GM19468 (cell line): ENCODE results near the gene HSPA1L.
A peak's percentile ranks its signal among the peaks of the same experiment; 100 is the strongest.
"Not testable (repeated sequence)": the region's sequence is repeated elsewhere in the genome, so short reads cannot be mapped to it uniquely, and the experiment has no call there.

Experiments
- ATAC-seq: cut with Tn5 transposase; IDR thresholded peaks from one replicate; pipeline ENCODE4 v1.9.1; 2021; ENCODE audit warnings: mild to moderate bottlenecking, moderate library complexity, moderate number of reproducible peaks; ENCODE audit not compliant: unreplicated experiment; ENCODE audit errors: extremely low read depth

HSPA1L gene

DNA sequence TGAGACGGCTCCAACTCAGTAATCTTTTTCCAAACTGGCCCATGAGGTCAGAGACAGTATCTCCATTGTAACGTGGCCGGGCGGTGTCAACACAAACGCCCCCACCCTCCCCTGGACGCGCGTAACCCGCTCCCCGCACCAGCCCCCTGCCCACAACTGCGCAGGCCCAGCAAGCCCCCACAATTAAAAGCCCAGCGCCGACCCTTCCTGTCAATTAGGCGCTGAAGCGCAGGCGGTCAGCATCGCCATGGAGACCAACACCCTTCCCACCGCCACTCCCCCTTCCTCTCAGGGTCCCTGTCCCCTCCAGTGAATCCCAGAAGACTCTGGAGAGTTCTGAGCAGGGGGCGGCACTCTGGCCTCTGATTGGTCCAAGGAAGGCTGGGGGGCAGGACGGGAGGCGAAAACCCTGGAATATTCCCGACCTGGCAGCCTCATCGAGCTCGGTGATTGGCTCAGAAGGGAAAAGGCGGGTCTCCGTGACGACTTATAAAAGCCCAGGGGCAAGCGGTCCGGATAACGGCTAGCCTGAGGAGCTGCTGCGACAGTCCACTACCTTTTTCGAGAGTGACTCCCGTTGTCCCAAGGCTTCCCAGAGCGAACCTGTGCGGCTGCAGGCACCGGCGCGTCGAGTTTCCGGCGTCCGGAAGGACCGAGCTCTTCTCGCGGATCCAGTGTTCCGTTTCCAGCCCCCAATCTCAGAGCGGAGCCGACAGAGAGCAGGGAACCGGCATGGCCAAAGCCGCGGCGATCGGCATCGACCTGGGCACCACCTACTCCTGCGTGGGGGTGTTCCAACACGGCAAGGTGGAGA lies at the start of gene HSPA1L, which contains the start of gene HSPA1A:
Gene HSPA1L, minus strand, starts transcription at position 259 of the 814 bp plus-strand sequence. CDS start 3,311 bp downstream, outside the sequence.
Gene HSPA1A, plus strand, starts transcription at position 519 of the 814 bp plus-strand sequence. Its CDS starts 214 bp downstream, at position 733.
- ATAC-seq, result no peak

DNA sequence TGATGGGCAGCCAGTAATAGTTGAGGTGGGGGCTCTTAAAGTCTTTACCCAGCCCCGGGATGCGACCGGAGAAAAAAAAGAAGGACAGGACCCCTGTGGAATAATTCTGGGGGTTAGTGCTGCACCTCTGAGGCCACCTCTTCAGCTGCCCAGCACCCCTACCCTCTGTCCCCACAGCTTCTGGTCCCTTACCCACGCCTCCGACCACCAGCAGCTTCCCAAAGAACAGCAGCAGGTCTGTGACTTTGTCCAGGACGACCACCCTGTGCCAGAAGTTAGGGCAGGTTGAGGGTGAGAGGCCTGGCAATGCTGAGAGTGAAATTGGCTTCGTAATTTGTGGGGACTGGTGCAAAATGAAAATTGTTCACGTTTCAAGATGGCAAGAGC lies 49.7 kb upstream of the HSPA1L start:
- ATAC-seq, result no peak

DNA sequence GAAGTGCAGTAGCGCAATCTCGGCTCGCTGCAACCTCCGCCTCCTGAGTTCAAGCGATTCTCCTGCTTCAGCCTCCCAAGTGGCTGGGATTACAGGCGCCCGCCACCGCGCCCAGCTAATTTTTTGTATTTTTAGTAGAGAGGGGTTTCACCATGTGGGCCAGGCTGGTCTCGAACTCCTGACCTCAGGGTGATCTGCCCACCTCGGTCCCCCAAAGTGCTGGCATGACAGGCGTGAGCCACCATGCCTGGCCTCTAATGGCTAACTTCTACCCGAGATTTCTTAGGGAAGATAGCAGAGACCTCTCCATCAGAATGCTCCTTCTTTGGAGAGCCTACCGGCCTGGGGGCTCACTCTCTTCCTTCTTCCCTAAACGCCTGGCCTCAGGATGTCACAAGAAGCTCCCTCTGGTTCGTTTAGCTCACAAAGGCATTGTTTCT lies 49.1 kb upstream of the HSPA1L start:
- ATAC-seq, result not testable (repeated sequence)

DNA sequence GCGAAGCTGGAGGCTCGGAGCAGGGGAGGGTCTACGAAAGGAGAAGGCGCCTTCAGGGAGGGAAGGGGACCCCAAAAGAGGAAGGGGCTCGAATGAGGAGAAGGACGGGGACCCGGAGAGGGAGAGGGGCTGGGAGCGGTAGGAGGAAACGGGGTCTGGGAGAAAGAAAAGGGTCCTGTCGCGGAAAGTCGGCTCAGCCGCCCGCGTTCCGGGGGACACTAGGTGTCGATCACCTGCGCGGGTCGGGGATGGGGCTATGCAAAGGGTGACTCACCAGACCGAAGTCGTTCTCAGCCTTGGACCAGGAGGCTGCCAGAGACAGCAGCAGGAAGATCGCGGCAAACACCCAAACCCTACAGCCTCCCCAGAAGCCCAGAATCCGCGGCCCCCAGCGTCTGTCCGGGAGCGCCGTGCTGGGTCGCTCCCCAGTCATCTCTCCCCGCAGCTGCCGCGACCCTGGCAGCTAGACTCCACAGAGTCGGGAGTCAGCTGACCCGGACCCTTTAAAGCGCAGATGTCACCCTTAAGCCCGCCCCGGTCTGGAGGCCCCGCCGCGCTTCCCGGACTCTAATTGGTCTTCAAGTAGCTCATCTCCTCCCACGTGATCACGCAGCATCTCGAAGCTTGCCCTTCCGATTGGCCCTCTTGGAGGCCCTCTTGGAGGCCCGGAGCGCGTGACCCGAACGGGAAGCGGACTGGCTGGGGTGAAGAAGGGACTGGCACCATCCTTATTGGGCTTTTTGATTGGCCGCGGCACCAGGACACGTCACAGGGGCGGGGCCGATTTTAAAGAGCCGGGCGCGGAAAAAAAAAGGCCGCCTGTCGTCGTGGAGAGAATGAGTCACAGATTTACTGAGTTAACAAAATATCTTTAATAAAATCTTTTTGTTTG lies 47.5 kb upstream of the HSPA1L start, which contains the start of gene NEU1:
Gene NEU1, minus strand, starts transcription at position 478 of the 892 bp plus-strand sequence. Its CDS starts 45 bp downstream, at position 433.
- peak; percentile 89 for ATAC-seq

DNA sequence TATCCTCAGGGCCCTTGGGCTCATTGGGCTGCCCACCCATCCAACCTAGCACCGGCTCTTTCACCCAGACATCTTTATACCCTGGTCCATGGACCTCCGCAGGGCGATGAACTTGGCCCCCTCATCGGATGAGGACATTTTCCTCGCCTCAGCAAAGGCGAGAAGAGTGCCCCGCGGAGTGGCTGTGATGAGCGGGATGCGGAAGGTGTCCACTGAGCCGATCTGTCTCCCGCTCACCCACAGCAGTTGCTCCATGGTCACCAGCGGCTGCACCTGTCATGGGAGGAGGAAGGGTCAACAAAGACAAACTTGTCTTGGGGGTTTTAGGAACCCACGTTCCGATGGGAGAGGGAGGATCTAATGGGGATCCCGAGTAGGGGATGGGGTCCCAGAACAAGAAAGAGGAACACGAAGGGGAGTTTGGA lies 46.8 kb upstream of the HSPA1L start:
- ATAC-seq, result no peak

DNA sequence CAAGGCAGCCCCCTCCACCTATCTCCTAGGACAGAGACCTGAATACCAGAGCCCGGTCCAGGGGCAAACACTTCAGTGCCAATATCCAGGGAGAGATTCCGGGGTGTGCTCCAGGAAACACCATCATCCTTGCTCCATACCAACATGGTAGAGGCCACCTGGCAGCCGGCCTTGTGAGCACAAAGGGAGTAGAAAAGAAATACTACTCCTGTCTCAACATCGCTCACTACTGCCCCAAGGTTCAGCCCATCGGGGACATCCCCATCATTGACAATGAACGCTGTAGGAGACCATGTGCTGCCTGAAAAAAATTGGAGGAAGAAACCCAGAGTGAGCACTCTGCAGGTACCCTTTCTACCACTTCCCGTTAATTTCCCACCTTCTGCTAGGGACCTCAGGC lies 46.1 kb upstream of the HSPA1L start:
- ATAC-seq, result no peak

DNA sequence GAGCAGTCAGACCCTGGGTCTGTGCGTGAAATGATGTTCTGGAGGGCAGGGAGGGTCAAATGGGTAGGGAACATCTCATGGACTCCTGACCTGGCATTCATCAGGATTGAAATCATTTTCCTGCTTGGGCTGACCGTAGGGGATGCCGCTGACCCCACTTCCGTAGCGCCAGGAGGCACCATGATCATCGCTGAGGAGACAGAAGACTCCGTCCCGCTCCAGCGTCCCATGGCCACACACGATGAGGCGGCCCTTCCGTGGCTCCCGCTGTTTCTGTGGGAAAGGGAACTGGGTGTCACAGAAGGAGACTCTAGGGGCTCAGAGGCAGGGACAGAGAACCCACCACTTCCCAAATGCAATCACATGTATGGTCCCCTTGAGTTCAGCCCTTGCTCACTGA lies 45.3 kb upstream of the HSPA1L start:
- ATAC-seq, result no peak

DNA sequence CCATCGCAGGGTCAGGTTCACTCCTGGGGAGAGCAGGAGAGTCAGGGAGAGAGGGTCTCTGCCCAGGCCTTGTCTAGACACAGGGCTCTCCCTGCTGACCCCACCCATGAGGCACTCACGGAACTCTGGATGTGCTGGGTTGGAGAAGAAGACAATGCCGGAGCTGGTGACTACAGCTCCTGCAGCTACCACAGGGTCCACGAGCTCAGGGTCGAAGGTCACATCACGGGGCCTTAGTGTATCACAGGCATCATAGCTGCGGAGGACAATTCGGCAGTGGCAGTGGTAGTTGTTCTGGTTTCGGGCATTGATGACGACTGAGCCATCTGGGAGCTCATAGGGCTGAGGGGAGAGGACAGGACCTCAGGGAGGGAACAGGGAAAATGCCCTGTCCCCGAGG lies 44.8 kb upstream of the HSPA1L start:
- ATAC-seq, result no peak

DNA sequence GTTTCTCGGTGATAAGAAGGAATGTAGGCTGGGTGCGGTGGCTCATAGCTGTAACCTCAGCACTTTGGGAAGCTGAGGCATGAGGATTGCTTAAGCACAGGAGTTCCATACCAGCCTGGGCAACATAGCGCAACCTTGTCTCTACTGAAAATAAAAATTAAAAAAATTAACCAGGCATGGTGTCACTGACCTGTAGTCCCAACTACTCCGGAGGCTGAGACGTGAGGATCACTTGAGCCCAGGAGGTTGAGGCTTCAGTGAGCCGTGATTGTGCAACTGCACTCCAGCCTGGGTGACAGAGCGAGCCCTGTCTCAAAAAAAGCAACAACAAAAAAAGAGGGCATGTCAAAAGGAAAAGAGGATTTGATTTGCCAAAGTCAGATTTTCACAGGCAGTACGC lies 43.6 kb upstream of the HSPA1L start:
- ATAC-seq, result no peak

DNA sequence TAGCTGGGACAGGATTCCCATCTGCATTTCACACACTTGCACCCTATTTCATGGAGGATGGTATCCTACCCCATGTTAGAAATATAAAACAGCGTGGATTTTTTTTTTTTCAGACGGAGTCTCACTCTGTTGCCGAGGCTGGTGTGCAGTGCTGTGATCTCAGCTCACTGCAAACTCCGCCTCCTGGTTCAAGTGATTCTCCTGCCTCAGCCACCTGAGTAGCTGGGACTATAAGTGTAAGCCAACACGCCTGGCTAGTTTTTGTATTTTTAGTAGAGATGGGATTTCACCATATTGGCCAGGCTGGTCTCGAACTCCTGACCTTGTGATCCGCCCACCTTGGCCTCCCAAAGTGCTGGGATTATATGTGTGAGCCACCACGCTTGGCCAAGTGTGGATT lies 42.7 kb upstream of the HSPA1L start:
- ATAC-seq, result not testable (repeated sequence)

DNA sequence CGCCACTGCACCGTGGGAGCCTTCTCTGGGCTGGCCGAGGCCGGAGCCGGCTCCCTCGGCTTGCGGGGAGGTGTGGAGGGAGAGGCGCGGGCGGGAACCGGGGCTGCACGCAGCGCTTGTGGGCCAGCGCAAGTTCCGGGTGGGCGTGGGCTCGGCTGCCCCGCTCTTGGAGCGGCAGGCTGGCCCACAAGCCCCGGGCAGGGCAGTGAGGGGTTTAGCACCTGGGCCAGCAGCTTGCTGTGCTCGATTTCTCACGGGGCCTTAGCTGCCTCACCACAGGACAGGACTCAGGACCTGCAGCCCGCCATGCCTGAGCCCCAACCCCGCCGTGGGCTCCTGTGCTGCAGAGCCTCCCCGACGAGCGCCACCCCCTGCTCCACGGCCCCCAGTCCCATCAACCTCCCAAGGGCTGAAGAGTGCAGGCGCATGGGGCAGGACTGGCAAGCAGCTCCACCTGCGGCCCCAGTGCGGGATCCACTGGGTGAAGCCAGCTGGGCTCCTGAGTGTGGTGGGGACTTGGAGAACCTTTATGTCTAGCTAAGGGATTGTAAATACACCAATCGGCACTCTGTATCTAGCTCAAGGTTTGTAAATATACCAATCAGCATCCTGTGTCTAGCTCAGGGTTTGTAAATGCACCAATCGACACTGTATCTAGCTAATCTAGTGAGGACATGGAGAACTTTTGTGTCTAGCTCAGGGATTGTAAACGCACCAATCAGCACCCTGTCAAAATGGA lies 37.1 kb upstream of the HSPA1L start:
- ATAC-seq, result not testable (repeated sequence)

DNA sequence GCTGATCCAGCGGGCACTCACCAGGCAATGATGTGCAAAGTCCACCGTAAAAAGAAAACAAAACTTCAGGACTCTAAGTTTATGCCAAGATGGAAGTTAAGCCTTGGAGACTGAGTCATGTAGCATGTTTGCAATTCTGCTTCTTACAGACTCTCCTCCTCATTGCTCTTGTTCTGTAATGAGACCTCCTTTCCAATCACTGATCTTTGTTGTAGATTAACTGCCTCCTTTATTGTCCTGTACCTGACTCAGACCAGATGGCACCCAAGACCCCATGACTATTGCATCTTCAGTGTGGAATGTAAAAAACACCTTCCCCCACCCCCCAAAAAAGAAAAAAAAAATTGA lies 36.4 kb upstream of the HSPA1L start:
- ATAC-seq, result no peak

DNA sequence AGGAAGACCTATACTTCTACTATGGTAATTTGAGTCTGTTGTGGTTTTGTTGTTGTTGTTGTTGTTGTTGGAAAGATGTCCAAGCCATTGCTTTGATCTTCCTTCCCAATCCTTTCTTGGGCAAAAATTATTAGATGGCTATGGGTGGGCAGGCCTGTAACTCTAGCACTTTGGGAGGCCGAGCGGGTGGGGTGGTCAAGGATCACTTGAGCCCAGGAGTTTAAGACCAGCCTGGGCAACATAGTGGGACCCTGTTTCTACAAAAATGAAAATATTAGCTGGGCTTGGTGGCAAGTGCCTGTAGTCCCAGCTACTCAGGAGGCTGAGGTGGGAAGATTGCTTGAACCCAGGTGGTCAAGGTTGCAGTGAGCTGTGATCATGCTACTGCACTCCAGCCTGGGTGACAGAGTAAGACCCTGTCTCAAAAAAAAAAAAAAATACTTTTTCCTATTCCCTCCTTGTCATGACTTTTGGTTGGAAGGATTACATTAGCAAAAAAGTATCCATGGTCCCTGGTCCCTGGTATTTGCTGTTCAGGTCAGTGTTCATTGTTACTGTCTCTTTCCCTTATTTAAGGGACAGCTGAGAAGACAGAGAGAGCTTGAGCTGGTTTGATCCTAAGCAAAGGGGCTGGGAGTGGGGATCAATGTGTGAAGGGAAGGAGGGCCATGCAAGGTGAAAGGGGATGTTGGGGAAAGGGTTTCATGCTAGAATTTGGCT lies 35.8 kb upstream of the HSPA1L start:
- ATAC-seq, result no peak

DNA sequence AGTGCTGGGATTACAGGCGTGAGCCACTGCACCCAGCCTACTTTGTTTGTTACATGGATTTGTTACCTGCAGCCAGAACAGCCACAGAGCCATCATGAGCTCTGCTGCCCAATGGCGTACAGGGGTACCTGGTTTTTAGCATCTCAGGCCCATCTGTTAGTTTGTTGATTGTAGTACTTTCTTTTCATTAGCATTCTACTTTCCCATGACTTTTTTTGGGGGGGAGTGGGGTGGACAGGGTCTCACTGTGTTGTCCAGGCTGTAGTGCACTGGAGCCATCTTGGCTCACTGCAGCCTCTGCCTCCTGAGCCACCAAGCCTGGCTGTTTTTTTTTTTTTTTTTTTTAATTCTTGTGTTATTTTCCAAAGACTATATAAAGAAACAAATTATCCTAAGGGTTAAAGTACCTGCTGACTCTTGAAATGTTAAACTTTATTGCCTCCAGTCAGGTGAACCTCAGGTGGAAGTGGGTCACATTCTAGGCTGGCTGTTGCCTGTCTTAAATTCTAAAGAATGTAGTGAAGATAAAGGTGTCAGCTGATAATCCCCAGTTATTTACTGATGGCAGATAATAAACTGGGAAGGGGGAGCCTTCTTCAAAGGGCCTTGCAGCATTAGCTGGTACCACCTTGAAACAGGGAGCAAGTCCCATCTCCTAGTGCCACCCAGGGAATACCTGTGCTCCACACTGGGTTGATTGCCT lies 32.3 kb upstream of the HSPA1L start:
- no peak for ATAC-seq

DNA sequence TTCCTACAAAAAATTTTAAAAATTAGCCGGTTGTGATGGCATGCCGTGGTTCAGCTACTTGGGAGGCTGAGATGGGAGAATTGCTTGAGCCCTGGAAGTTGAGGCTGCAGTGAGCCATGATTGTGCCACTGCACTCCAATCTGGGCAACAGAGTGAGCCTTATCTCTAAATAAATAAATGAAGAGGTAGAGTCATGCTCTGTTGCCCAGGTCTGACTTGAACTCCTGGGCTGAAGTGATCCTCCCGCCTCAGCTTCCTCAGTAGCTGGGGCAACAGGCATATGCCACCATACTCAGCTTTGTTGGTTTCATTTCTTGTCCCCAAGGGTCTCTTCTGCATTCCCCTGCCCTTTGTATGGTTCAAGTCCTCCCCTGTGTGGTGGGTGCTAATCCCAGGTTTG lies 29.4 kb upstream of the HSPA1L start:
- ATAC-seq, result no peak

DNA sequence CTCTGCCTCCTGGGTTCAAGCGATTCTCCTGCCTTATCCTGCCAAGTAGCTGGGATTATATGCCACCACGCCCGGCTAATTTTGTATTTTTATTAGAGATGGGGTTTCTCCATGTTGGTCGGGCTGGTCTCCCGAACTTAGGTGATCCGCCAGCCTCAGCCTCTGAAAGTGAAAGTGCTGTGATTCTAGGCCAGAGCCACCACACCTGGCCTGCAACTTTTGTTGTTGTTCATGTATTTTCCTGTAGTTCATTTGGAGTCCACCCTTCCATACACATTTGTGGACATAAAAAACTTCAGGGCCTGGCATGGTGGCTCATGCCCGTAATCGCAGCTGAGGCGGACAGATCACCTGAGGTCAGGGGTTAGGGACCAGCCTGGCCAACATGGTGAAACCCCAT lies 27.0 kb upstream of the HSPA1L start:
- ATAC-seq, result no peak

DNA sequence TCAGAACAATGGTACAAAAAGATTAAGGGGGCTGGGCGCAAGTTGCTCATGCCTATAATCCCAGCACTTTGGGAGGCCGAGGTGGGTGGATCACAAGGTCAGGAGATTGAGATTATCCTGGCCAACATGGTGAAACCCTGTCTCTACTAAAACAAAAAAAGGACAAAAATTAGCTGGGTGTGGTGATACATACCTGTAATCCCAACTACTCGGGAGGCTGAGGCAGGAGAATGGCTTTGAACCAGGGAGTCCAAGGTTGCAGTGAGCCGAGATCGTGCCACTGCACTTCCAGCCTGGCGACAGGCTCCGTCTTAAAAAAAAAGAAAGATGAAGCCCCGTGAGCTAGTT lies 24.7 kb upstream of the HSPA1L start:
- not testable (repeated sequence) for ATAC-seq

DNA sequence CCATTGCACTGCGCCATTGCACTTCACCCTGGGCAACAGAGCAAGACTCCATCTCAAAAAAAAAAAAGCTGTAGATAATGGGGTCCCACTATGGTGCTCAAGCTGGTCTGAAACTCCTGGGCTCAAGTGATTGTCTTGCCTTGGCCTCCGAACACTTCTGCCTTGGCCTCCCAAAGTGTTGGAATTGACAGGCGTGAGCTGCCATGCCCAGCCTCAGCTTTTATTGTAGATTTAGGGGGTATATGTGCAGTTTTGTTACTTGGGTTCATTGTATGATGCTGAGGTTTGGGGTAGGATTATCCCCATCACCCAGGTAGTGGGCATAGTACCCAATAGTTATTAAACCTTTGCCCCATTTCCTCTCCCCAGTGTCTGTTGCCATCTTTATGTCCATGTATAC lies 23.9 kb upstream of the HSPA1L start:
- ATAC-seq, result no peak

DNA sequence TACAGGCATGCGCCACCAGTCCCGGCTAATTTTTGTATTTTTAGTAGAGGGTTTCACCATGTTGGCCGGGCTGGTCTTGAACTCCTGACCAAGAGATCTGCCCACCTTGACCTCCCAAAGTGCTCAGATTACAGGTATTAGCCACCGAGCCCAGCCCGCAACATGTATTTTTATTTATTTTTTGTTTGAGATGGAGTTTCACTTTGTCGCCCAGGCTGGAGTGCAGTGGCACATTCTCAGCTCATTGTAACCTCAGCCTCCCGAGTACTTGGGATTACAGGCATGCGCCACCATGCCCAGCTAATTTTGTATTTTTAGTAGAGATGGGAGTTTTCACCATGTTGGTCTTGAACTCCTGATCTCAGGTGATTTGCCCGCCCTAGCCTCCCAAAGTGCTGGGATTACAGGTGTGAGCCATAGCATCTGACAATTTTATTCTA lies 23.1 kb upstream of the HSPA1L start:
- not testable (repeated sequence) for ATAC-seq
